ENCODE data around the gene IFNA8. TPM values are rescaled to one million over a fixed set of nuclear protein-coding genes. Genes with fewer than 3 reads are reported as not detected.
"Not testable (repeated sequence)": the region's sequence is repeated elsewhere in the genome, so short reads cannot be mapped to it uniquely, and the experiment has no call there.

The IFNA8 gene
- not detected for total RNA-seq

DNA sequence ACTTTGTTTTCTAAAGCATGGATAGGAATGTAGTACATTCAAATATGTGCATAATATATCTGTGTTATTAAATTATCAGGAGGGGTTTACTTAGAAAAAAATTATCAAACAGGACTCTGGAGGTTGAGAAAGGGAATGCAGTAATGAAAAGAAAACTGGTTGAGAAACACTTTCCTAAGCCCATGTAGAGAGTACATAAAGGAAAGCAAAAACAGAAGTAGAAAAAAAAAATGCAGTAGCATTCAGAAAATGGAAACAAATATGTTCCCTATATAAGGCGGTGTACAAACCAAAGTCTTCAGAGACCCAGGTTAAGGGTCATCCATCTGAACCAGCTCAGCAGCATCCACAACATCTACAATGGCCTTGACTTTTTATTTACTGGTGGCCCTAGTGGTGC lies at the start of gene IFNA8:
Gene IFNA8 (plus strand): TSS at position 301 of the 400 bp plus-strand sequence. CDS start 60 bp downstream, at position 361.
- Histone ChIP-seq H3K27me3 (replicated peaks; ENCODE audit: insufficient read depth) (no peaks in the 10 kb centered on the region), H3K9me3 (no peaks in the 10 kb centered on the region), H3K4me1 (replicated peaks) (no peaks in the 10 kb centered on the region), H3K36me3 (no peaks in the 10 kb centered on the region), H3K4me3 (no peak within 1 kb of the TSS), H3K27ac (no peak within 1 kb of the TSS)
- DNase-seq (ENCODE audit: low spot score) = no peak
- TF ChIP-seq POLR2A (IDR thresholded peaks at IDR 0.05) = no peak
- intact Hi-C loops (cut with DNase I) = no loop called here
- WGBS = 84% methylated on average over 1 of the region's 1 CpG

DNA sequence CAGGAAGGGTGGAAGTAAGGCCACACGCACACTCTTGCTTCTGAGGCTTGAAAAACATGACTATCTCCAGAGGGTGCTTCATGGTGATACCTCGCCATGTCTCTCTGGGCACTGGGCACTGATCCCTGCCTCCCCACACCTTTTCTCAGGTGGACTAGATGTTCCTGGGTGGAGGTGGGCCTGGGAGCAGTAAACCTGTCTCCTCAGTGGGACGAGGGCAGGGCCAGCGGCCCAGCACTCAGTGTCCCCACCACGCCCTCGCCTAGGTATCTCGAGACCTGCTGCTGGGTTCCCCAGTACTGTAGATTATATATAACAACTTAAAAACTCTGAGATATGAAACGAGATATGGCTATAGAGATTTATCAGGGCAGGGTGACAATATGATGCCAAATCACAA lies 46.6 kb upstream of the IFNA8 start:
- Histone ChIP-seq H3K9me3 (no peaks in the 10 kb centered on the region), H3K27ac (no peak overlapping the region), H3K27me3 (replicated peaks; ENCODE audit: insufficient read depth) (no peaks in the 10 kb centered on the region), H3K4me1 (replicated peaks) (no peaks in the 10 kb centered on the region), H3K36me3 (no peaks in the 10 kb centered on the region), H3K4me3 (no peak overlapping the region)
- no peak for TF ChIP-seq POLR2A (IDR thresholded peaks at IDR 0.05)
- TF ChIP-seq, protein P1, sequence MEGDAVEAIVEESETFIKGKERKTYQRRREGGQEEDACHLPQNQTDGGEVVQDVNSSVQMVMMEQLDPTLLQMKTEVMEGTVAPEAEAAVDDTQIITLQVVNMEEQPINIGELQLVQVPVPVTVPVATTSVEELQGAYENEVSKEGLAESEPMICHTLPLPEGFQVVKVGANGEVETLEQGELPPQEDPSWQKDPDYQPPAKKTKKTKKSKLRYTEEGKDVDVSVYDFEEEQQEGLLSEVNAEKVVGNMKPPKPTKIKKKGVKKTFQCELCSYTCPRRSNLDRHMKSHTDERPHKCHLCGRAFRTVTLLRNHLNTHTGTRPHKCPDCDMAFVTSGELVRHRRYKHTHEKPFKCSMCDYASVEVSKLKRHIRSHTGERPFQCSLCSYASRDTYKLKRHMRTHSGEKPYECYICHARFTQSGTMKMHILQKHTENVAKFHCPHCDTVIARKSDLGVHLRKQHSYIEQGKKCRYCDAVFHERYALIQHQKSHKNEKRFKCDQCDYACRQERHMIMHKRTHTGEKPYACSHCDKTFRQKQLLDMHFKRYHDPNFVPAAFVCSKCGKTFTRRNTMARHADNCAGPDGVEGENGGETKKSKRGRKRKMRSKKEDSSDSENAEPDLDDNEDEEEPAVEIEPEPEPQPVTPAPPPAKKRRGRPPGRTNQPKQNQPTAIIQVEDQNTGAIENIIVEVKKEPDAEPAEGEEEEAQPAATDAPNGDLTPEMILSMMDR (IDR thresholded peaks at IDR 0.05) = no peak
- no peak for TF ChIP-seq POLR2AphosphoS5 (IDR thresholded peaks at IDR 0.05)
- WGBS = 94% methylated on average over 8 of the region's 8 CpGs
- intact Hi-C loops (cut with DNase I) = no loop called here
- no peak for DNase-seq (ENCODE audit: low spot score)

DNA sequence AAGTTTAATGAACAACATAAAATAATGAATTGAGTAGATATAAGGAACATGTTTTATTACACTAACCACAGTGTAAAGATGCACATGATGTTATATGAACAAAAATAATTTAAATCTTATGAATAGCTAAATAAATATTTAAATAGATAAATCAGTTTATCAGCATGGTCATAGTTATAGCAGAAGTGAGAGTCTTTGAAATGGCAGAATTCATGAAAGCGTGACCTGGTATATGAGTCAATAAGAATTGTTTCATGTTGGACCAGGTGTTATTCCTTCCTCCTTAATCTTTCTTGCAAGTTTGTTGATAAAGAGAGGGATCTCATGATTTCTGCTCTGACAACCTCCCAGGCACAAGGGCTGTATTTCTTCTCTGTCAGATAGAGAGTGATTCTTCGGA lies 41.7 kb upstream of the IFNA8 start:
- H3K27ac ChIP-seq; DNase-seq (ENCODE audit: low spot score); H3K9me3 ChIP-seq; intact Hi-C loops (cut with DNase I); H3K36me3 ChIP-seq; H3K27me3 ChIP-seq (replicated peaks; ENCODE audit: insufficient read depth); H3K4me1 ChIP-seq (replicated peaks); H3K4me3 ChIP-seq: not testable (repeated sequence)
- 80% methylated on average over 2 of the region's 2 CpGs for WGBS

DNA sequence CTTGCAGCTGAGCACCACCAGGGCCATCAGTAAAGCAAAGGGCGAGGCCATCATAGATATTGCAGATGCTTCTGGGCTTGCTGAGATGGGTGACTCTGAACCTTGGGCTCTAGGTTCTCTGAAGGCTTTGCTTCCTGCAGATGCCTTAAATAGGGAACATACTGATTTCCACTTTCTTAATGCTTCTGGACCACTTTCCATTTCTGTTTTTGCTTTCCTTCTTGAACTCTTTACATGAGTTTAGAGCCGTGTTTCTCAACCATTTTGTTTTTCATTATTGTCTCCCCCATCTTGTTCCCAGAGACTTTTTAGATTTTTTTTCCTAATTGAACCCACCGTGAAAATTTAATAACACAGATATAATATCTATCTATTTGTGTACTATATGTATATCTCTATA lies 41.0 kb upstream of the IFNA8 start, which contains the start of gene IFNA13:
Gene IFNA13 (minus strand): TSS at position 101 of the 400 bp plus-strand sequence. CDS start 47 bp downstream, at position 54.
- WGBS = 94% methylated on average over 3 of the region's 3 CpGs
- intact Hi-C loops (cut with DNase I) = no loop called here

DNA sequence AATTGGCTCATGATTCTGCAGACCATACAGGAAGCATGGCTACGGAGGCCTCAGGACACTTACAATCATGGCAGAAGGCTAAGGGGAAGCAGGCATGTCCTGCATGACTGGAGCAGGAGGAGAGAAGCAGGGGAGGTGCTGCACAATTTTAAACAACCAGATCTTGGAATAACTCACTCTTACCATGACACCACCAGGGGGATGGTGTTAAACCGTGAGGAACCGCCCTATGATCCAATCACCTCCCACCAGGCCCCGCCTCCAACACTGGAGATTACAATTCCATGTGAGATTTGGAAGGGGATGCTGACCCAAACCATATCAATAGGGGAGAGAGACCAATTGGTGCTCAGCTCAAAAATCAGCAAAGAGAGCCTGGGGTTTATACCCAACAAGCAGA lies 37.5 kb upstream of the IFNA8 start:
- H3K27me3 ChIP-seq (replicated peaks; ENCODE audit: insufficient read depth); H3K27ac ChIP-seq; H3K36me3 ChIP-seq; H3K9me3 ChIP-seq; DNase-seq (ENCODE audit: low spot score); intact Hi-C loops (cut with DNase I); H3K4me3 ChIP-seq; H3K4me1 ChIP-seq (replicated peaks): not testable (repeated sequence)
- 81% methylated on average over 4 of the region's 4 CpGs for WGBS

More for the DNA sequence above, 41.0 kb upstream of the IFNA8 start, which contains the start of gene IFNA13:
- no peak within 1 kb of the TSS for H3K27ac ChIP-seq
- no peak for TF ChIP-seq POLR2A (IDR thresholded peaks at IDR 0.05)
- TF ChIP-seq, protein P1 (IDR thresholded peaks at IDR 0.05) = no peak
- TF ChIP-seq POLR2AphosphoS5 (IDR thresholded peaks at IDR 0.05) = no peak
- no peak within 1 kb of the TSS for H3K4me3 ChIP-seq
- no peaks in the 10 kb centered on the region for H3K27me3 ChIP-seq (replicated peaks; ENCODE audit: insufficient read depth)
- no peak for DNase-seq (ENCODE audit: low spot score)
- H3K4me1 ChIP-seq (replicated peaks) = no peaks in the 10 kb centered on the region
- no peaks in the 10 kb centered on the region for H3K36me3 ChIP-seq
- H3K9me3 ChIP-seq = no peaks in the 10 kb centered on the region

DNA sequence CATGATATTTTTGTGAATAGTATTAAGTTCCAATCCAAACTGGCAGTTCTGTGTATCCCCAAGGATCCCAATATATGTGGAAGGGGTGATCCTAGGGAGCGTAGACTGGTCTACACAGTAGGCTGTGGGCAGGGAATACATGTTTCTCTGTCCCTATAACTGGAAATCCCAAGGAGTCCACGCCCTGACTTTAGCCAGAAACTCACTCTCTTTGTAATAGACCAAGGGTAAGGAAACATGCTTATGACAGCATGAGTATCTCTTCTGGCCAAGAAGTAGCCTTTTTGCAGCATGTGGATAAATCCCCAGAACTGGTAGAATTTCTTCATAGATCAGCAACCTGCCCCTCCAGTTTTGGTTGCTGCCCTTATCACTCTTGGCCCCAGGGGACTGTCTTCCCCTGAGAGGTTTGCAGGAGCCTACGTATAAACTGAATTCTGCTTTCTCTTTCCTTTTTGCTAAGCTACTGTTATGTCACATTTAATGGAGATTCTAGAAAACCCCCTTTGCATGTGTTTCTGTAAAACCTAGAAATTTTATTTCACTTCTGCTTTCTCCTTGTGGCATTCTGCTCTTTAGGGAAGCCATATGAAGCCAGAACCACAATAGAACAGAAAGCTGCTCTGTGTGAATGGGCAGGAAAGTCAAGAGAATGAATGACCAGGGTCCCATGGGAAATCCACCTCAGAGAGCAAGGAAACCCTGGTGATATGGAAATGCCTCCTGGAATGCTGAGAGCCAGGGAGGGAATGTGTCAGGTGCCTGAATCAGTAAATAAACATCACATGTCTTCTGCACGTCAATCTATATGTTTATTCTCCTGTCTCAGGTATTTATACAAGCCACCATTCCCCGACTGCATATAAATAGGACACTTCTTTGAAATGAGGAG lies 27.2 kb upstream of the IFNA8 start:
- no peak for DNase-seq (ENCODE audit: low spot score)
- Histone ChIP-seq H3K27me3 (replicated peaks; ENCODE audit: insufficient read depth) (peaks cover 2% of the 10 kb centered on the region), H3K27ac (no peak overlapping the region), H3K9me3 (no peaks in the 10 kb centered on the region), H3K36me3 (no peaks in the 10 kb centered on the region), H3K4me1 (replicated peaks) (no peaks in the 10 kb centered on the region), H3K4me3 (no peak overlapping the region)
- TF ChIP-seq, protein P1 (IDR thresholded peaks at IDR 0.05) = no peak
- TF ChIP-seq POLR2A (IDR thresholded peaks at IDR 0.05) (no peak), POLR2AphosphoS5 (IDR thresholded peaks at IDR 0.05) (no peak)
- intact Hi-C loops (cut with DNase I) = no loop called here
- 53% methylated on average over 5 of the region's 5 CpGs for WGBS
